ENCODE results near the gene TP53TG3E.
"Not testable (repeated sequence)": the region's sequence is repeated elsewhere in the genome, so short reads cannot be mapped to it uniquely, and the experiment has no call there.

The TP53TG3E gene

GRCh38 chr16:33304006-33304405 lies at the start of gene TP53TG3E:
TP53TG3E (plus strand) TSS chr16:33304306; CDS start chr16:33304374, 68 bp downstream.
- not testable (repeated sequence) for DNase-seq

GRCh38 chr16:33336226-33337012 lies 32.3 kb downstream of the TP53TG3E start:
- not testable (repeated sequence) for DNase-seq

- not testable (repeated sequence) for DNase-seq
Observed at GRCh38 chr16:33337627-33338542, 33.8 kb downstream of the TP53TG3E start.

- DNase-seq, result not testable (repeated sequence)
Observed at GRCh38 chr16:33338543-33338951, 34.4 kb downstream of the TP53TG3E start.

- DNase-seq, result not testable (repeated sequence)
Observed at GRCh38 chr16:33339093-33340061, 35.3 kb downstream of the TP53TG3E start.
